GM12864 (cell line): ENCODE results near the gene PI4KB.

Experiments used
- DNase-seq: peaks from one replicate; pipeline ENCODE4 v3.0.0-alpha.2; 2011; ENCODE audit warnings: low read depth
- H3K4me3 ChIP-seq: 2 replicates; pipeline ENCODE4 v1.5.1; 2011; ENCODE audit warnings: mild to moderate bottlenecking, low read depth, low read length, control low read depth
- TF ChIP-seq, protein P1 (sequence below): IDR thresholded peaks from 2 replicates; pipeline ENCODE4 v1.5.1; 2011; ENCODE audit warnings: low read depth, mild to moderate bottlenecking, moderate library complexity, low read length, control low read depth, inconsistent platforms; ENCODE audit errors: missing control alignments

PI4KB gene

DNA sequence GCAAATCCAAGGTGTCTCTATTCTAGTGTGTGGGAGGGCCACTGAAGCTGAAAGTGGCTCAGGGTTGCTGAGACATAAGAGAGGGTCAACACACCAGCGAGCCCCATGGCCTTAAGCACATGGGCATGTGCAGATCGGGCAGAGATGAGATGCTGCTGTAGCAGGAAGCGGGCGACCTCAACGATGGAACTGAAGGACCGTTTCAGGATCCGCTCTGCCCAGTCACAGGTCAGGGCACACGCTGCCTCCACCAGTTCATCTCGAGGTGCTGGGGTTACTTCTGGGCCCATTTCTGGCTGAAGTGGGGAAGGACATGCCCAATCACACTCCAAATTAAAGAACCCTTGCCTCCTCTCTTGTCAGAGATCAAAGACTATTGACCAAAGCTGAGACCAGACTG is 16.4 kb upstream of the PI4KB start:
- no peak overlapping the region for H3K4me3 ChIP-seq
- TF ChIP-seq, protein P1, sequence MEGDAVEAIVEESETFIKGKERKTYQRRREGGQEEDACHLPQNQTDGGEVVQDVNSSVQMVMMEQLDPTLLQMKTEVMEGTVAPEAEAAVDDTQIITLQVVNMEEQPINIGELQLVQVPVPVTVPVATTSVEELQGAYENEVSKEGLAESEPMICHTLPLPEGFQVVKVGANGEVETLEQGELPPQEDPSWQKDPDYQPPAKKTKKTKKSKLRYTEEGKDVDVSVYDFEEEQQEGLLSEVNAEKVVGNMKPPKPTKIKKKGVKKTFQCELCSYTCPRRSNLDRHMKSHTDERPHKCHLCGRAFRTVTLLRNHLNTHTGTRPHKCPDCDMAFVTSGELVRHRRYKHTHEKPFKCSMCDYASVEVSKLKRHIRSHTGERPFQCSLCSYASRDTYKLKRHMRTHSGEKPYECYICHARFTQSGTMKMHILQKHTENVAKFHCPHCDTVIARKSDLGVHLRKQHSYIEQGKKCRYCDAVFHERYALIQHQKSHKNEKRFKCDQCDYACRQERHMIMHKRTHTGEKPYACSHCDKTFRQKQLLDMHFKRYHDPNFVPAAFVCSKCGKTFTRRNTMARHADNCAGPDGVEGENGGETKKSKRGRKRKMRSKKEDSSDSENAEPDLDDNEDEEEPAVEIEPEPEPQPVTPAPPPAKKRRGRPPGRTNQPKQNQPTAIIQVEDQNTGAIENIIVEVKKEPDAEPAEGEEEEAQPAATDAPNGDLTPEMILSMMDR = no peak
- no peak for DNase-seq

DNA sequence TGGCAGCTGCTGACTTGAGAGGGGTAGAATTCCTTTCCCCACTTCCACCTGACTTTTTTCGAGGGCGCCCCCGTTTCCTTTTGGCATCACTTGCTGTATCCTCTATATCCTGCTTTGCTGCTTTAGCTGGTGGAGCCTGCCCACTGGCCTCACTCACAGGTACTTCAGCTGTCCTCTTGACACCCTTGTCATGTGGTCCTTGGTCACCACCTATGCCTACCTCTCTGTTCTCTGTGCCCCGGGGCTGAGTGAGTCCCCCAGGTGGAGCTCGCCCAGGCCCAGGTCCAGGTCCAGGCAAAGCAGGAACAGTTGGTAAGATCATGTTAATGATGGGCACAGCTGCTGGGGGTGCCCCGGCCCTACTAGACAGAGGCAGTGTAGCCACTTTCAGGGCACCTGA is 15.4 kb upstream of the PI4KB start:
- TF ChIP-seq, protein P1 = no peak
- H3K4me3 ChIP-seq = no peak overlapping the region
- DNase-seq = no peak

DNA sequence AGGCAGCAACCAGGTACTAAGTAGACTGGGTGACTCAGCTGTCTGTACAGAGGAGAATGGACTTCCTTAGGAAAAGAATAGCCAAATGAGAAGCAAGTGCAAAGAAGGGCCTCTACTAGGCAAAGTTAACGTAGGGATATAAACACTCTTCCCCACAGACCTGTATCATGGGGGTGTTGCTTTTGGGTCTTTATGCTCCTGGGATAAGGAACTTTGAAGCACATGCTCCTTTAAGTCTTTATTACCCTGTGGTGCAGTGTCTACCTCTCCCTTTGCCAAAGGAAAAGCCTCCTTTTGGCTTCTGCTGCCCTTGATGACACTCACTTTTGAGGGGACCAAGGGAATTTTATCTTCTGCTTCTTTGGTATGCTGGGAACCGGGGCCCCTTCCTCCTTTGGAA is 14.8 kb upstream of the PI4KB start:
- TF ChIP-seq, protein P1 = no peak
- DNase-seq = no peak
- no peak overlapping the region for H3K4me3 ChIP-seq

DNA sequence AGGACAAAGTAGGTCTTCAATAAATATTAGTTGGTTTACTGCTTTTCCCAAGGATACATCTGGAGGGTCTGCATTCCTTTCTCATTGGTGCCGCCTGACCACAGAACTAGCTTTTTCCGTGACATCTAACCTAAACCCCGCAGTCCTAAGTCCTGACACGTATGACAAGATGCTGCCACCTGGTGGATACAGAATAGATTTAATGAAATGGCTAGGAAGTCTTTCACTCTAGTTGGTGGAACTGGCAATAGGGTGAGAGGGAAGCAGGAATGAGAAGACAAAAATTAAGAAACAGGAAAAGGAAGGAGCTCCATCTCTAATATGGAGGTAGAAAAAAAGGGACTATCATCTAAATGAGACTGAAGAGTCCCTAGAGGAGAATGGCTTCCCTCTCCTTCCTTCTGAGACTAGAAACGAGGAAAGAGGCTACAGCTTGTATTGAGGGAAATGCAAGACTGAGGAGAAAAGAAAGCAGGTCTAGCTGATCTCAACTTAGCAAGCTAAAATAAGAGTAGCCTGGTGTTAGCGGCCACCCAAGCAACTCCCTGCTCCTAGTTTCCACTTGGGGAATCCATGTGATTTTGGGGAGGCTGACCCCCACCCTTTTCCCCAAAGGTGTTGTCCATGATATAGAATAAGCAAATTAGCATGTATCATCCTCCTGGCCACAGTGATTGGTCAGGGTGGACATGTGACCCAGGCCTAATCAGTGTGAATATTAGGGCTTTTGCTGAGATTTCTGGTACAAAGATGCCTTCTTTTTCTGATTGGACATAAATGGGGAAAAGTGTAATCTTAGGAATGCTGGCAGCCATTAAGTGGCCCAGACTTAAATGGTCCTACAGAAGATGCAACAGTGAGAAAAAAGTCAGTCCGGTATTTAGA is 13.9 kb upstream of the PI4KB start:
- TF ChIP-seq, protein P1 = peak; percentile 62
- H3K4me3 ChIP-seq = no peak overlapping the region
- peak; percentile 55 for DNase-seq

DNA sequence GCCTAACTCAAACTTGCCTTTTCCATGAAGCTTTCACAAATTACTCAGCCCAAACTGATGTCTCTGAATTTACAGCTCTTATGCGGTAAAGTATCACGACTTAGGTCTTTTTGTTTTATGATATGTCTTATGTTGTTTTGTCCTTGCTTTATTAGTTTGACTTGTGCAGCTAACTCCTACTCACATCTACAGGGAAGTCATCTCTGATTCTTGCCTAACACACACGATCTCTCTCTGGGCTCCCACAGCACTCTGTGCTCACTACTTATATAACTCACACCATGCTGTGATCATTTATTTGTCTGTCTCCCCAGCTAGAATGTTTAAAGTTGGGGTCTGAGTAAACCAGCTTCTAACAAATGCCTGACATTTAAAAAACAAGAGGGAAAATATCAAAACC is 9.3 kb upstream of the PI4KB start:
- no peak overlapping the region for H3K4me3 ChIP-seq
- no peak for DNase-seq
- TF ChIP-seq, protein P1 = no peak

DNA sequence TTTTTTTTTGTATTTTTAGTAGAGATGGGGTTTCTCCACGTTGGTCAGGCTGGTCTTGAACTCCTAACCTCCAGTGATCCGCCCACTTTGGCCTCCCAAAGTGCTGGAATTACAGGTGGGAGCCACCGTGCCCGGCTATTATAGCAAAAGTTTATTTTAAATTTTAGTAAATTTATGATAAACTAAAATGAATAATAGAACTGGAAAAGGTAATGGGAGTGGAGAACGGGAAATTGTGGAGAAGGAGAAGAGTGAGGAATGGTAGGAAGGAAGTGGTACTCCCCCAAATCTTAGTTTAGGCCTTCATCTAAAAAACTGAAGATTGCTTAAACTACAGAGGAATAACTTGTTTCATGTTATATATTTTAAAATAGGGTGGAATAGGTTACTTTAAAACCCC is 7.6 kb upstream of the PI4KB start:
- no peak for DNase-seq
- H3K4me3 ChIP-seq = no peak overlapping the region
- TF ChIP-seq, protein P1 = no peak
